ENCODE data around the gene GNB1L. TPM values are rescaled to one million over a fixed set of nuclear protein-coding genes. Genes with fewer than 3 reads are reported as not detected.

Gene GNB1L
- total RNA-seq, 4 donors from 2014 or later = 1.8 to 5.1 (median 4.5) TPM

- Histone ChIP-seq H3K4me3 (replicated peaks in 1 of 3) (no peak overlapping the region), H3K36me3 (no peaks in the 10 kb centered on the region), H3K27ac (no peak overlapping the region), H3K4me1 (peaks cover 16 to 28% of the 10 kb centered on the region in 2 donors), H3K27me3 (peaks cover 32% of the 10 kb centered on the region), H3K9me3 (no peaks in the 10 kb centered on the region)
- intact Hi-C loops (cut with DNase I) = no loop called here
- TF ChIP-seq CTCF (IDR thresholded peaks at IDR 0.05) (no peak), POLR2A (IDR thresholded peaks at IDR 0.05) (no peak)
- DNase-seq = no peak
- 15 to 22% methylated on average over 19 to 22 of the region's 26 CpGs for WGBS, 2 donors
These were observed 98.9 kb downstream of the GNB1L start for GRCh38 chr22:19755722-19756287.

- no peak for DNase-seq
These were observed 99.4 kb downstream of the GNB1L start for GRCh38 chr22:19755145-19755710.

GRCh38 chr22:19754701-19755144, 100.0 kb downstream of the GNB1L start:
- DNase-seq = no peak
- Histone ChIP-seq H3K9me3 (no peaks in the 10 kb centered on the region), H3K36me3 (no peaks in the 10 kb centered on the region), H3K27ac (no peak overlapping the region), H3K4me3 (replicated peaks in 1 of 3) (no peak overlapping the region), H3K4me1 (peaks cover 11 to 27% of the 10 kb centered on the region in 2 donors), H3K27me3 (peaks cover 31% of the 10 kb centered on the region)
- intact Hi-C loops (cut with DNase I) = no loop called here
- TF ChIP-seq CTCF (IDR thresholded peaks at IDR 0.05) = no peak
- WGBS, 2 donors = 59 to 76% methylated on average over 7 to 12 of the region's 14 CpGs

More at GRCh38 chr22:19755145-19755710, 99.4 kb downstream of the GNB1L start:
- Histone ChIP-seq H3K9me3 (no peaks in the 10 kb centered on the region), H3K27ac (no peak overlapping the region), H3K36me3 (no peaks in the 10 kb centered on the region), H3K4me3 (replicated peaks in 1 of 3) (no peak overlapping the region), H3K27me3 (peaks cover 32% of the 10 kb centered on the region), H3K4me1 (peaks cover 16 to 28% of the 10 kb centered on the region in 2 donors)
- TF ChIP-seq POLR2A (IDR thresholded peaks at IDR 0.05) (no peak), CTCF (IDR thresholded peaks at IDR 0.05) (no peak)
- intact Hi-C loops (cut with DNase I) = no loop called here
- WGBS, 2 donors = 1 to 12% methylated on average over 18 to 24 of the region's 59 CpGs

GRCh38 chr22:19753996-19754700, 100.5 kb downstream of the GNB1L start:
- H3K4me1 ChIP-seq = peaks cover 8 to 21% of the 10 kb centered on the region in 2 donors
- WGBS, 2 donors = 71 to 78% methylated on average over 4 to 10 of the region's 14 CpGs
- no peak for DNase-seq
- H3K36me3 ChIP-seq = no peaks in the 10 kb centered on the region
- no peak overlapping the region for H3K27ac ChIP-seq
- H3K4me3 ChIP-seq (replicated peaks in 1 of 3) = no peak overlapping the region
- intact Hi-C loops (cut with DNase I) = no loop called here
- TF ChIP-seq POLR2A (IDR thresholded peaks at IDR 0.05) (no peak), CTCF (IDR thresholded peaks at IDR 0.05) (no peak)
- H3K9me3 ChIP-seq = no peaks in the 10 kb centered on the region
- H3K27me3 ChIP-seq = peaks cover 25% of the 10 kb centered on the region
